ENCODE measurements around the gene HS3ST5.

Gene HS3ST5

DNA sequence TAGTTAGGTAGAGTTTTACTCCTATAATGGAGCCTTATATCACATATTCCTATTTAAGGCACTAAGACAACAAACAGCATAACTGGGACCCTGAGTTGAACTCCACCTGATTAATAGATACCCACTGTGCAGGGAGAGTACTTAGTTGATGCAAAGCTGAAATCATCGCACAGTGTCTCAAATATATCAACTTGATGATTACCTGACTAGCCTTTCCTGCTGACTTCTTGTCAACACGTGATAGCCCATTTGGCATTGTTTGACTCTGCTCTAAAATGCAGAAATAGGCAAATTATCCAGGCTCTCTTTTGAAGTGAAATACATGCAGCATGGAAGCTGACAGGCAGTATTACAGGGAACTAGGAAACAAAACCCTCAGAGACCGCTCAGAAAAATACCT, 217.2 kb downstream of the HS3ST5 start:
- H3K9ac ChIP-seq (ENCODE audit: low read length) = no peak overlapping the region
- no peaks in the 10 kb centered on the region for H4K20me1 ChIP-seq (ENCODE audit: insufficient read depth, low read length)
- no peak overlapping the region for H3K4me2 ChIP-seq (ENCODE audit: low read depth, low read length)
- no peaks in the 10 kb centered on the region for H3K36me3 ChIP-seq (replicated peaks; ENCODE audit: insufficient read depth, low read length)
- no peaks in the 10 kb centered on the region for H3F3A ChIP-seq (ENCODE audit: insufficient read depth, low read length)
- no peak overlapping the region for H3K27ac ChIP-seq (ENCODE audit: low read length)
- no peak for DNase-seq
- H3K4me3 ChIP-seq (ENCODE audit: low read length) = no peak overlapping the region
- H2AFZ ChIP-seq (ENCODE audit: low read length) = no peak overlapping the region
- H3K9me3 ChIP-seq (replicated peaks; ENCODE audit: insufficient read depth, low read length) = no peaks in the 10 kb centered on the region
- no peaks in the 10 kb centered on the region for H3K79me2 ChIP-seq (ENCODE audit: low read length)
- TF ChIP-seq EZH2phosphoT487 (IDR thresholded peaks at IDR 0.05; ENCODE audit: low read length) = no peak
- no peak for TF ChIP-seq EZH2 (optimal IDR thresholded peaks at IDR 0.05; ENCODE audit: low read depth, low read length)
- TF ChIP-seq, protein P1, sequence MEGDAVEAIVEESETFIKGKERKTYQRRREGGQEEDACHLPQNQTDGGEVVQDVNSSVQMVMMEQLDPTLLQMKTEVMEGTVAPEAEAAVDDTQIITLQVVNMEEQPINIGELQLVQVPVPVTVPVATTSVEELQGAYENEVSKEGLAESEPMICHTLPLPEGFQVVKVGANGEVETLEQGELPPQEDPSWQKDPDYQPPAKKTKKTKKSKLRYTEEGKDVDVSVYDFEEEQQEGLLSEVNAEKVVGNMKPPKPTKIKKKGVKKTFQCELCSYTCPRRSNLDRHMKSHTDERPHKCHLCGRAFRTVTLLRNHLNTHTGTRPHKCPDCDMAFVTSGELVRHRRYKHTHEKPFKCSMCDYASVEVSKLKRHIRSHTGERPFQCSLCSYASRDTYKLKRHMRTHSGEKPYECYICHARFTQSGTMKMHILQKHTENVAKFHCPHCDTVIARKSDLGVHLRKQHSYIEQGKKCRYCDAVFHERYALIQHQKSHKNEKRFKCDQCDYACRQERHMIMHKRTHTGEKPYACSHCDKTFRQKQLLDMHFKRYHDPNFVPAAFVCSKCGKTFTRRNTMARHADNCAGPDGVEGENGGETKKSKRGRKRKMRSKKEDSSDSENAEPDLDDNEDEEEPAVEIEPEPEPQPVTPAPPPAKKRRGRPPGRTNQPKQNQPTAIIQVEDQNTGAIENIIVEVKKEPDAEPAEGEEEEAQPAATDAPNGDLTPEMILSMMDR (IDR thresholded peaks at IDR 0.05; ENCODE audit: low read length) = no peak
- no peaks in the 10 kb centered on the region for H3K27me3 ChIP-seq (replicated peaks; ENCODE audit: insufficient read depth, low read length)
- H3K4me1 ChIP-seq (ENCODE audit: low read length) = no peaks in the 10 kb centered on the region
- H3K9me2 ChIP-seq (replicated peaks; ENCODE audit: insufficient read depth, low read length) = no peaks in the 10 kb centered on the region; the same call in 1 of the 2 replicates

DNA sequence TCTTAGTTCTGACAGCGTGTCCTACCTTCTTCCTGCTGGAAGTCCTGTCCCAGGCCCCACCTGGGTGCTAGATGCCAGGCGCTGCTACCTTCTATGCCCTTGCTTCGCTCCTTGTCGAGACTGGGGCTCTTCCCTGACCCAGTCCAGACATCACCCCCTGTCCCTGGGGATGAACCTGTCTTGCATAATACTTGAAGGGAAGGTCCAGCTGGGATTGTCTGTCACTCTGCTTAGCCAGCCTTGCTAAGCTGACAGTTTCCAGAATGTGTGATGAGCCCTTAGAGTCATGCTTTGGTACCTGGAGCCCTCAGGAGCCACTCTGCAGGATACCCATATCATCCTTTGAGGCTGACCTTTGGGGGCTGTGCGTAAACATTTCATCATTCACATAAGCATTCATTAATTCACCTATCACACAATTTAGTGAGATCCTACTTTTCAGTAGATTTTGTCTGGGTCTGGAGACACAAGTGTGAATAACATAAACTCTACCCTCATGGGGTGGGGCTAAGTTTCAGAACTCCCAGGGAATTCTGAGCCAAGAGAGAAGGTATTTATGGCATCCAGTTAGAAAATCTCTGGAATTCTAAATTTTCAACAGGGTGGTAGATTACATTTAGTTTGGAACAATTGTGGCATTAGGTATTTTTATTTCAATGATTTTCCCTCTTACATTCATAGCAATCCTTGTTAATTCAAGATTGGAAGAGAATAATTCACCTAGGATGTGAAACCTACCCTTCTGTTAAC, 220.7 kb downstream of the HS3ST5 start:
- DNase-seq = no peak

DNA sequence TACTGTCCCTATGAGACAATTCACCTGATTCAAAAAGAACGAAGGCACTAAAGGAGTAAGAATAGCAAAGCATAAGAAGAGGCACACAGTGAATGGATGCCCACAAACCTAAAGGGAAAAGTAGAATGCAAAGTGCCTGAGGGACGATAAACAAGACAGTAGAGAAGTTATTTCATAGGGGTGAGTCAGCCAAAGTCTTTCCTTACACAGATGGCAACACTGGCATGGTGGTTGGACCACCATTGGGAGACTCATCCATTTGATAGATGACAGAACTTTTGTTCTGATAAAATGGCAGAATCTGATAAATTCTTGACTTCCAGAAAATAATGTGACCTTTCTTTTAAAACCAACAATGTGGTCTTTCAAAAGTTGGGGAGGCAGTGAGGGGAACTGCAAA, 223.8 kb downstream of the HS3ST5 start:
- Histone ChIP-seq H3K4me3 (ENCODE audit: low read length) (no peak overlapping the region), H2AFZ (ENCODE audit: low read length) (no peak overlapping the region), H3F3A (ENCODE audit: insufficient read depth, low read length) (no peaks in the 10 kb centered on the region), H3K36me3 (replicated peaks; ENCODE audit: insufficient read depth, low read length) (no peaks in the 10 kb centered on the region), H3K27me3 (replicated peaks; ENCODE audit: insufficient read depth, low read length) (no peaks in the 10 kb centered on the region), H3K4me1 (ENCODE audit: low read length) (no peaks in the 10 kb centered on the region), H3K9ac (ENCODE audit: low read length) (no peak overlapping the region), H3K9me3 (replicated peaks; ENCODE audit: insufficient read depth, low read length) (no peaks in the 10 kb centered on the region), H4K20me1 (ENCODE audit: insufficient read depth, low read length) (no peaks in the 10 kb centered on the region), H3K9me2 (replicated peaks; ENCODE audit: insufficient read depth, low read length) (no peaks in the 10 kb centered on the region), H3K79me2 (ENCODE audit: low read length) (no peaks in the 10 kb centered on the region), H3K27ac (ENCODE audit: low read length) (no peak overlapping the region), H3K4me2 (ENCODE audit: low read depth, low read length) (no peak overlapping the region)
- TF ChIP-seq EZH2phosphoT487 (IDR thresholded peaks at IDR 0.05; ENCODE audit: low read length) (no peak), EZH2 (optimal IDR thresholded peaks at IDR 0.05; ENCODE audit: low read depth, low read length) (no peak)
- TF ChIP-seq, protein P1 (IDR thresholded peaks at IDR 0.05; ENCODE audit: low read length) = no peak
- no peak for DNase-seq

More for the DNA sequence above, 220.7 kb downstream of the HS3ST5 start:
- H2AFZ ChIP-seq (ENCODE audit: low read length) = no peak overlapping the region
- H3K4me1 ChIP-seq (ENCODE audit: low read length) = no peaks in the 10 kb centered on the region
- no peaks in the 10 kb centered on the region for H3K36me3 ChIP-seq (replicated peaks; ENCODE audit: insufficient read depth, low read length)
- H3K4me2 ChIP-seq (ENCODE audit: low read depth, low read length) = no peak overlapping the region
- H3K9me2 ChIP-seq (replicated peaks; ENCODE audit: insufficient read depth, low read length) = no peaks in the 10 kb centered on the region
- H3K27ac ChIP-seq (ENCODE audit: low read length) = no peak overlapping the region
- H4K20me1 ChIP-seq (ENCODE audit: insufficient read depth, low read length) = no peaks in the 10 kb centered on the region
- no peak overlapping the region for H3K4me3 ChIP-seq (ENCODE audit: low read length)
- no peak overlapping the region for H3K9ac ChIP-seq (ENCODE audit: low read length)
- no peaks in the 10 kb centered on the region for H3F3A ChIP-seq (ENCODE audit: insufficient read depth, low read length)
- H3K9me3 ChIP-seq (replicated peaks; ENCODE audit: insufficient read depth, low read length) = no peaks in the 10 kb centered on the region
- no peaks in the 10 kb centered on the region for H3K27me3 ChIP-seq (replicated peaks; ENCODE audit: insufficient read depth, low read length)
- no peaks in the 10 kb centered on the region for H3K79me2 ChIP-seq (ENCODE audit: low read length)
- TF ChIP-seq EZH2phosphoT487 (IDR thresholded peaks at IDR 0.05; ENCODE audit: low read length) (no peak), EZH2 (optimal IDR thresholded peaks at IDR 0.05; ENCODE audit: low read depth, low read length) (no peak)
- TF ChIP-seq, protein P1 (IDR thresholded peaks at IDR 0.05; ENCODE audit: low read length) = no peak

Measured in MM.1S (cell line).